H1 (cell line): Measurements from ENCODE around the gene PGAP3. TPM values are rescaled to one million over a fixed set of nuclear protein-coding genes. Genes with fewer than 3 reads are reported as not detected.
A peak's percentile ranks its signal among the peaks of the same experiment; 100 is the strongest.
"Not testable (repeated sequence)": the region's sequence is repeated elsewhere in the genome, so short reads cannot be mapped to it uniquely, and the experiment has no call there.

ENCODE experiments used
- CTCF ChIA-PET: fragments of 300-600 bp; sonication (Branson Sonifier 250); formaldehyde crosslinking; loops from one replicate; lab custom pipeline; 2021; ENCODE audit not compliant: partially characterized antibody; lab: Charles Lee
- POLR2A ChIA-PET: fragments of 300-600 bp; sonication (Branson Sonifier 250); formaldehyde crosslinking; loops from one replicate; lab custom pipeline; 2021; ENCODE audit warnings: inconsistent platforms; ENCODE audit not compliant: partially characterized antibody; lab: Charles Lee
- DNase-seq, 2 experiments: peaks; one replicate each; pipeline versions ENCODE4 v3.0.0 to v3.0.0-alpha.2; 2010 to 2022; ENCODE audit warnings: low spot score in 2 of 2, low read depth in 1 of 2, mixed read lengths in 1 of 2
- FAIRE-seq: peaks from 2 replicates; lab custom pipeline; 2011; peaks lifted over from hg19 to GRCh38; lab: Jason Lieb, UNC
- H2AFZ ChIP-seq: 2 replicates; pipeline ENCODE4 v1.8.1; 2012; ENCODE audit warnings: low read length, inconsistent platforms
- H2AK5ac ChIP-seq: 2 replicates; pipeline ENCODE4 v1.6.1; 2013; ENCODE audit warnings: low read depth, low read length
- H2BK120ac ChIP-seq: replicated peaks from 2 replicates; pipeline ENCODE3; 2013; ENCODE audit warnings: low read depth, low read length, inconsistent platforms
- H2BK12ac ChIP-seq: 2 replicates; pipeline ENCODE4 v1.6.1; 2013; ENCODE audit warnings: low read depth, low read length
- H2BK15ac ChIP-seq: 2 replicates; pipeline ENCODE4 v1.6.1; 2013; ENCODE audit warnings: low read length
- H2BK20ac ChIP-seq: 2 replicates; pipeline ENCODE4 v1.6.1; 2013; ENCODE audit warnings: low read length
- H2BK5ac ChIP-seq: 2 replicates; pipeline ENCODE4 v1.6.1; 2013; ENCODE audit warnings: low read depth, low read length
- H3K14ac ChIP-seq: 2 replicates; pipeline ENCODE4 v1.6.1; 2013; ENCODE audit warnings: inconsistent platforms; ENCODE audit not compliant: insufficient read length
- H3K18ac ChIP-seq: 2 replicates; pipeline ENCODE4 v1.6.1; 2013; ENCODE audit warnings: low read length; ENCODE audit errors: extremely low read depth
- H3K23ac ChIP-seq: 2 replicates; pipeline ENCODE4 v1.6.1; 2013; ENCODE audit warnings: inconsistent platforms; ENCODE audit not compliant: insufficient read length
- H3K23me2 ChIP-seq: 2 replicates; pipeline ENCODE4 v1.6.1; 2013; ENCODE audit warnings: low read depth, low read length
- H3K27ac ChIP-seq: 2 replicates; pipeline ENCODE4 v1.6.1; 2011; ENCODE audit warnings: low read depth, low read length, inconsistent platforms
- H3K27me3 ChIP-seq, 4 experiments: replicated peaks in 1 of 4; 1 replicate in 1 of 4; 2 replicates in 3 of 4; pipeline versions ENCODE4 v1.6.1 to v1.8.1; 2011 to 2013; ENCODE audit warnings: low read length in 3 of 4, mild to moderate bottlenecking in 3 of 4, inconsistent platforms in 2 of 4, mixed read lengths in 2 of 4, moderate library complexity in 1 of 4; ENCODE audit not compliant: control insufficient read depth in 3 of 4, insufficient read depth in 3 of 4; ENCODE audit errors: extremely low read depth in 1 of 4
- H3K36me3 ChIP-seq, 4 experiments: 2 replicates each; pipeline versions ENCODE4 v1.6.1 to v1.8.1; 2011 to 2013; ENCODE audit warnings: mild to moderate bottlenecking in 4 of 4, low read length in 3 of 4, moderate library complexity in 2 of 4, control low read depth in 1 of 4, inconsistent platforms in 1 of 4; ENCODE audit not compliant: insufficient read depth in 4 of 4, control insufficient read depth in 2 of 4
- H3K4ac ChIP-seq: replicated peaks from 2 replicates; pipeline ENCODE3; 2013; ENCODE audit warnings: low read length, low read depth, mixed read lengths, inconsistent platforms; ENCODE audit not compliant: insufficient read length
- H3K4me1 ChIP-seq, 4 experiments: replicated peaks in 1 of 4; 1 replicate in 1 of 4; 2 replicates in 3 of 4; pipeline versions ENCODE4 v1.6.1 to v1.8.1; 2011 to 2013; ENCODE audit warnings: low read length in 3 of 4, inconsistent platforms in 2 of 4, mixed read lengths in 1 of 4; ENCODE audit not compliant: insufficient read depth in 4 of 4, control insufficient read depth in 3 of 4
- H3K4me2 ChIP-seq, 2 experiments: 2 replicates each; pipeline versions ENCODE4 v1.6.1 to v1.8.1; 2011 to 2013; ENCODE audit warnings: low read depth in 2 of 2, low read length in 2 of 2, control low read depth in 1 of 2, inconsistent platforms in 1 of 2, mild to moderate bottlenecking in 1 of 2; ENCODE audit not compliant: insufficient read depth in 1 of 2
- H3K4me3 ChIP-seq, 4 experiments: fragments of 200-600, 300-600 bp in 1 of 4; sonication (generic), shearing (Covaris generic), sonication (Bioruptor Twin) in 1 of 4; 2 replicates each; pipeline versions ENCODE4 v1.5.1 to v1.8.1; 2011 to 2016; ENCODE audit warnings: low read length in 4 of 4, low read depth in 3 of 4, control low read depth in 2 of 4, inconsistent platforms in 2 of 4, mild to moderate bottlenecking in 2 of 4, mixed read lengths in 1 of 4, moderate library complexity in 1 of 4; ENCODE audit not compliant: insufficient read depth in 2 of 4; ENCODE audit errors: extremely low read depth in 1 of 4
- H3K56ac ChIP-seq: replicated peaks from 2 replicates; pipeline ENCODE3; 2013; ENCODE audit warnings: low read depth, mild to moderate bottlenecking, mixed read lengths, low read length, inconsistent platforms; ENCODE audit not compliant: insufficient read length
- H3K79me1 ChIP-seq: 2 replicates; pipeline ENCODE4 v1.6.1; 2013; ENCODE audit warnings: low read depth, low read length, control low read depth
- H3K79me2 ChIP-seq, 2 experiments: 2 replicates each; pipeline versions ENCODE4 v1.6.1 to v1.8.1; 2012 to 2013; ENCODE audit warnings: low read length in 2 of 2, mild to moderate bottlenecking in 2 of 2, inconsistent platforms in 1 of 2; ENCODE audit not compliant: insufficient read depth in 2 of 2, control insufficient read depth in 1 of 2
- H3K9ac ChIP-seq, 4 experiments: replicated peaks in 1 of 4; 1 replicate in 1 of 4; 2 replicates in 3 of 4; pipeline versions ENCODE4 v1.6.1 to v1.8.1; 2011 to 2013; ENCODE audit warnings: low read depth in 3 of 4, low read length in 3 of 4, control low read depth in 2 of 4, mild to moderate bottlenecking in 2 of 4, moderate library complexity in 2 of 4, inconsistent platforms in 1 of 4; ENCODE audit errors: extremely low read depth in 1 of 4
- H3K9me3 ChIP-seq, 2 experiments: 2 replicates each; pipeline versions ENCODE4 v1.6.1 to v1.8.1; 2012 to 2013; ENCODE audit warnings: mild to moderate bottlenecking in 2 of 2, moderate library complexity in 2 of 2, control low read depth in 1 of 2, inconsistent platforms in 1 of 2, low read depth in 1 of 2, low read length in 1 of 2, mixed read lengths in 1 of 2; ENCODE audit not compliant: insufficient read depth in 2 of 2
- H4K20me1 ChIP-seq, 2 experiments: replicated peaks in 1 of 2; 2 replicates each; pipeline versions ENCODE3 to v1.8.1; 2011 to 2013; ENCODE audit warnings: inconsistent platforms in 2 of 2, low read length in 2 of 2, mild to moderate bottlenecking in 1 of 2; ENCODE audit not compliant: insufficient read depth in 2 of 2, control insufficient read depth in 1 of 2
- H4K5ac ChIP-seq: 2 replicates; pipeline ENCODE4 v1.6.1; 2013; ENCODE audit warnings: low read length, low read depth, mixed read lengths, inconsistent platforms; ENCODE audit not compliant: insufficient read length
- H4K8ac ChIP-seq: 2 replicates; pipeline ENCODE4 v1.8.0; 2013; ENCODE audit warnings: mild to moderate bottlenecking, moderate library complexity, low read length, inconsistent platforms; ENCODE audit not compliant: insufficient read depth; ENCODE audit errors: extremely low read depth
- H4K91ac ChIP-seq: replicated peaks from 2 replicates; pipeline ENCODE3; 2013; ENCODE audit warnings: low read length, mixed read lengths, inconsistent platforms; ENCODE audit not compliant: insufficient read length
- POLR2AphosphoS5 ChIP-seq: IDR thresholded peaks from 2 replicates; pipeline ENCODE4 v1.6.1; 2011; ENCODE audit warnings: low read depth, low read length
- WGBS, 2 experiments: shearing (Covaris generic) in 1 of 2; methylation state at CpG; one replicate each; pipeline versions ENCODE4 v1.1.6 to v1.1.7; 2013 to 2015; ENCODE audit warnings: low lambda C conversion rate in 2 of 2, mixed read lengths in 2 of 2, inconsistent platforms in 1 of 2, low coverage in 1 of 2, missing lambda C conversion rate in 1 of 2; ENCODE audit not compliant: insufficient replicate concordance in 2 of 2, insufficient coverage in 1 of 2, insufficient read length in 1 of 2; ENCODE audit errors: extremely low coverage in 1 of 2, missing lambda C conversion rate in 1 of 2; 5-methylcytosine and 5-hydroxymethylcytosine counted together
- polyA plus RNA-seq, 7 experiments: library from polyadenylated mRNA; depleted of rRNA in 3 of 7; stranded (reverse) in 5 of 7; unstranded in 2 of 7; fragments of >200 nt in 5 of 7; fragments of 200-250 nt in 2 of 7; gene quantifications; 1 replicate in 5 of 7; 2 replicates in 1 of 7; 4 replicates in 1 of 7; pipeline versions ENCODE4 v1.2.1 to v1.2.3, GENCODE V29; 2011 to 2013; ENCODE audit warnings: missing spikeins in 2 of 7, mixed read lengths in 2 of 7
- total RNA-seq: library from RNA; stranded (reverse); fragmentation: NEBNext Ultra II Directional; extraction: Animal tissue kit (Norgen Biotek cat#: 25700); gene quantifications from 2 replicates; pipeline ENCODE4 v1.2.1, GENCODE V29; 2021

The PGAP3 gene
- total and polyA plus RNA-seq, 2 of the 8 experiments (the other 6 are each of a cell fraction or from before 2014, with no cell fraction given): 21.0 to 30.7 TPM

- POLR2A ChIA-PET: interaction anchor here (0.5 to 1.5 kb wide), 7 partner anchors 12 to 55 kb away, joined by 3 to 5 read pairs (median 3); partner anchors contain the start of gene PGAP3
- H3K9me3 ChIP-seq, H2BK12ac ChIP-seq, H2BK5ac ChIP-seq, H3K4me3 ChIP-seq, H4K91ac ChIP-seq, DNase-seq, H3K56ac ChIP-seq, H2AK5ac ChIP-seq, H3K79me2 ChIP-seq, H3K27ac ChIP-seq, H3K9ac ChIP-seq, H3K4ac ChIP-seq, H2BK20ac ChIP-seq, H2BK15ac ChIP-seq, H2AFZ ChIP-seq, H4K5ac ChIP-seq, H3K18ac ChIP-seq, H2BK120ac ChIP-seq, FAIRE-seq, H3K27me3 ChIP-seq, H4K8ac ChIP-seq, H3K23ac ChIP-seq, H3K79me1 ChIP-seq, H3K23me2 ChIP-seq, H3K14ac ChIP-seq, H3K4me2 ChIP-seq: not testable (repeated sequence)
- Histone ChIP-seq H3K4me1 (peaks cover 0 to 11% (median 4%) of the 10 kb centered on the region in 4 experiments; a peak in 6 of 7 replicates), H3K36me3 (peaks cover 15 to 62% (median 39%) of the 10 kb centered on the region in 4 experiments), H4K20me1 (peaks cover 8 to 22% of the 10 kb centered on the region in 2 experiments)
- WGBS, 2 experiments: 100% methylated on average over 1 of the region's 1 CpG; no CpG with 5 or more reads in 1 of the 2 experiments
- TF ChIP-seq POLR2AphosphoS5: 0 out of 2 replicates have a peak, but pooled peaks have one; percentile 1
- CTCF ChIA-PET: interaction anchor here (0.5 to 1.2 kb wide), 6 partner anchors 12 to 505 kb away, joined by 3 to 4 read pairs (median 3); no protein-coding TSS in a partner anchor
These were observed 38.1 kb upstream of the PGAP3 start for GRCh38 chr17:39725923-39726322.
